Measurements from ENCODE around the gene FNBP1. TPM values are rescaled to one million over a fixed set of nuclear protein-coding genes. Genes with fewer than 3 reads are reported as not detected.

FNBP1 gene
- 10 to 100 TPM; 13.3 to 30.0 (median 17.9) TPM for total RNA-seq

DNA sequence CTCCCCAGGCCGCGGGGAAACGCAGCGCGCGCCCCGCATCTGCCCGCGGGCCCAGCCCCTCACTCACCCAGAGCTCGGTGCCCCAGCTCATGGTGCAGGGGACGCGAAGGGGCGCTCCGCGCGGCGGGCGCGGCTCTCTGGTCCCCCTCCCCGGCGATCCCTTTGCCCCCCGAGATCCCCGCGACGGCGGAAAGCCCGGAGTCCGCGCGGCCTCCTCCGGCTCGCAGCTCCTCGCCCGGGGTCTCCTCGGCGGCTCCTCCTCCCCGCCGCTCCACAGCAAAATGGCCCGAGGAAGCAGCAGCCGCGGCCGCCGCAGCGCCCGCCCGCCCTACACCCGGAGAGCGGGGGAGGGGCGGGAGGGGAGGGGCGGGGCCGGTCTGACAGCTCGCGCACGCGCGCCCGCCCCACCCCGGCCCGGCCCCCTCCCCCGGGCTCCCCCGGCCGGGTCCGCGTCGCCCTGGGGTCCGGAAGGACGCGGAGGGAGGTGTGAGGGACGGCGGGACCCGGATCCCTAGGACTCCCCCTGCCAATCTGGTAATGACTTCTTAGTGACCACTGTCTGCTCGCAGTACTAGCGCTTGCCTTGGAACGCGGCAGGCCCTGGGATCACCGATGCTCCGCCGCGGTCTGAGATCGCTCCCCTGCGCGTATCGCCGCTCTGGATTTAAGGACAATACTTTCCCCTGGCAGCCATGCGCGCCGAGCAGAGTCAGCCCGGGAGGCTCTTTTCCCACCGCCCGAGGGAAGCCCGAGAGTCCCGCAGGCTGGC, at the start of gene FNBP1:
Gene FNBP1, minus strand, starts transcription at position 305 of the 769 bp plus-strand sequence. Its CDS starts 214 bp downstream, at position 91.
- no peaks in the 10 kb centered on the region for H3K36me3 ChIP-seq
- DNase-seq (peak; percentile 66 to 72), ATAC-seq (peak; percentile 88 to 90)
- in situ Hi-C loops (cut with MboI; ENCODE audit: low sequenced_read_pairs in 4 of 4) (no loop called here), intact Hi-C loops (cut with DNase I; ENCODE audit: low total_unique reads) (loop anchor here (1.0 to 5.0 kb wide), 3 partner anchors 16 to 158 kb away; no protein-coding TSS in a partner anchor)
- H3K4me1 ChIP-seq, result peaks cover 20 to 23% of the 10 kb centered on the region in 2 donors
- TF ChIP-seq POLR2A (IDR thresholded peaks at IDR 0.05), result peak; percentile 90 to 93
- TF ChIP-seq, protein P1, sequence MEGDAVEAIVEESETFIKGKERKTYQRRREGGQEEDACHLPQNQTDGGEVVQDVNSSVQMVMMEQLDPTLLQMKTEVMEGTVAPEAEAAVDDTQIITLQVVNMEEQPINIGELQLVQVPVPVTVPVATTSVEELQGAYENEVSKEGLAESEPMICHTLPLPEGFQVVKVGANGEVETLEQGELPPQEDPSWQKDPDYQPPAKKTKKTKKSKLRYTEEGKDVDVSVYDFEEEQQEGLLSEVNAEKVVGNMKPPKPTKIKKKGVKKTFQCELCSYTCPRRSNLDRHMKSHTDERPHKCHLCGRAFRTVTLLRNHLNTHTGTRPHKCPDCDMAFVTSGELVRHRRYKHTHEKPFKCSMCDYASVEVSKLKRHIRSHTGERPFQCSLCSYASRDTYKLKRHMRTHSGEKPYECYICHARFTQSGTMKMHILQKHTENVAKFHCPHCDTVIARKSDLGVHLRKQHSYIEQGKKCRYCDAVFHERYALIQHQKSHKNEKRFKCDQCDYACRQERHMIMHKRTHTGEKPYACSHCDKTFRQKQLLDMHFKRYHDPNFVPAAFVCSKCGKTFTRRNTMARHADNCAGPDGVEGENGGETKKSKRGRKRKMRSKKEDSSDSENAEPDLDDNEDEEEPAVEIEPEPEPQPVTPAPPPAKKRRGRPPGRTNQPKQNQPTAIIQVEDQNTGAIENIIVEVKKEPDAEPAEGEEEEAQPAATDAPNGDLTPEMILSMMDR (IDR thresholded peaks at IDR 0.05 in 4 of 5, conservative IDR thresholded peaks at IDR 0.05 in 1 of 5), result no peak
- no peaks in the 10 kb centered on the region for H3K9me3 ChIP-seq
- H3K27me3 ChIP-seq, result no peaks in the 10 kb centered on the region
- peak within 1 kb of the TSS; percentile 92 to 98 (median 94) for H3K27ac ChIP-seq
- peak within 1 kb of the TSS; percentile 85 to 94 (median 90) for H3K4me3 ChIP-seq

- TF ChIP-seq POLR2A (IDR thresholded peaks at IDR 0.05), result no peak
- TF ChIP-seq, protein P1 (IDR thresholded peaks at IDR 0.05 in 4 of 5, conservative IDR thresholded peaks at IDR 0.05 in 1 of 5), result no peak
- no peak overlapping the region for H3K27ac ChIP-seq
- DNase-seq (no peak), ATAC-seq (no peak)
- H3K36me3 ChIP-seq, result peaks cover 0 to 63% of the 10 kb centered on the region in 2 donors
- in situ Hi-C loops (cut with MboI; ENCODE audit: low sequenced_read_pairs in 4 of 4) (loop anchor here in 1 of 4 donors (25.0 kb wide), 1 partner anchor 204 kb away; no protein-coding TSS in a partner anchor), intact Hi-C loops (cut with DNase I; ENCODE audit: low total_unique reads) (no loop called here)
- H3K27me3 ChIP-seq, result no peaks in the 10 kb centered on the region
- no peaks in the 10 kb centered on the region for H3K9me3 ChIP-seq
- H3K4me1 ChIP-seq, result no peaks in the 10 kb centered on the region
- H3K4me3 ChIP-seq, result no peak overlapping the region
Measured at GRCh38 chr9:130090915-130091314, 47.9 kb upstream of the FNBP1 start.

- intact Hi-C loops (cut with DNase I; ENCODE audit: low total_unique reads) (no loop called here), in situ Hi-C loops (cut with MboI; ENCODE audit: low sequenced_read_pairs in 4 of 4) (loop anchor here in 1 of 4 donors (25.0 kb wide), 1 partner anchor 202 kb away; no protein-coding TSS in a partner anchor)
- Histone ChIP-seq H3K27me3 (no peaks in the 10 kb centered on the region), H3K27ac (no peak overlapping the region), H3K4me3 (no peak overlapping the region), H3K9me3 (no peaks in the 10 kb centered on the region), H3K36me3 (peaks cover 0 to 66% of the 10 kb centered on the region in 2 donors), H3K4me1 (no peaks in the 10 kb centered on the region)
- DNase-seq (no peak), ATAC-seq (no peak)
- TF ChIP-seq, protein P1 (IDR thresholded peaks at IDR 0.05 in 4 of 5, conservative IDR thresholded peaks at IDR 0.05 in 1 of 5), result no peak
- TF ChIP-seq POLR2A (IDR thresholded peaks at IDR 0.05), result no peak
Measured at GRCh38 chr9:130089141-130089540, 46.2 kb upstream of the FNBP1 start.

GRCh38 chr9:130088051-130088450, 45.1 kb upstream of the FNBP1 start:
- Histone ChIP-seq H3K4me1 (no peaks in the 10 kb centered on the region), H3K9me3 (no peaks in the 10 kb centered on the region), H3K27ac (no peak overlapping the region), H3K4me3 (no peak overlapping the region), H3K36me3 (peaks cover 0 to 65% of the 10 kb centered on the region in 2 donors), H3K27me3 (no peaks in the 10 kb centered on the region)
- TF ChIP-seq, protein P1 (IDR thresholded peaks at IDR 0.05 in 4 of 5, conservative IDR thresholded peaks at IDR 0.05 in 1 of 5), result no peak
- TF ChIP-seq POLR2A (IDR thresholded peaks at IDR 0.05), result no peak
- intact Hi-C loops (cut with DNase I; ENCODE audit: low total_unique reads) (no loop called here), in situ Hi-C loops (cut with MboI; ENCODE audit: low sequenced_read_pairs in 4 of 4) (loop anchor here in 1 of 4 donors (25.0 kb wide), 1 partner anchor 201 kb away; no protein-coding TSS in a partner anchor)
- DNase-seq (no peak), ATAC-seq (no peak)
